A549 (cell line): ENCODE measurements around the gene INPP4B.

Source experiments
- EP300 ChIP-seq, 2 experiments: fragments of >200 bp; sonication (Bioruptor Twin); formaldehyde crosslinking; IDR thresholded peaks; 2 replicates in 1 of 2; 3 replicates in 1 of 2; pipeline ENCODE4 v1.6.1; 2016 to 2017
- ESRRA ChIP-seq: fragments of 150-350 bp; IDR thresholded peaks from 2 replicates; pipeline ENCODE4 v1.6.1; 2014; ENCODE audit warnings: mild to moderate bottlenecking, low read length, borderline replicate concordance
- FOXS1 ChIP-seq: fragments of 250-450 bp; sonication (Bioruptor Pico); IDR thresholded peaks from 2 replicates; pipeline ENCODE4 v1.5.0; 2020; ENCODE audit warnings: mild to moderate bottlenecking, moderate library complexity
- KDM1A ChIP-seq: fragments of 200-600 bp; sonication (generic); IDR thresholded peaks from 2 replicates; pipeline ENCODE4 v1.6.1; 2016; ENCODE audit warnings: low read depth, mild to moderate bottlenecking
- POLR2A ChIP-seq: IDR thresholded peaks from 2 replicates; pipeline ENCODE4 v1.6.1; 2012; ENCODE audit warnings: mild to moderate bottlenecking, low read length
- RAD21 ChIP-seq, 2 experiments: fragments of >200 bp in 1 of 2; sonication (Bioruptor Twin) in 1 of 2; formaldehyde crosslinking in 1 of 2; IDR thresholded peaks in 1 of 2; conservative IDR thresholded peaks in 1 of 2; 2 replicates in 1 of 2; 3 replicates in 1 of 2; pipeline ENCODE4 v1.6.1; 2012 to 2018; ENCODE audit warnings: inconsistent platforms in 1 of 2
- RARB ChIP-seq: fragments of 250-450 bp; sonication (Bioruptor Pico); IDR thresholded peaks from 2 replicates; pipeline ENCODE4 v1.8.0; 2021; ENCODE audit warnings: mild to moderate bottlenecking, moderate library complexity
- RFX5 ChIP-seq: fragments of 450-650 bp; IDR thresholded peaks from 2 replicates; pipeline ENCODE4 v1.7.1; 2014; ENCODE audit warnings: antibody characterized with exemption, mild to moderate bottlenecking, moderate library complexity
- SMC3 ChIP-seq: fragments of >200 bp; sonication (Bioruptor Twin); formaldehyde crosslinking; IDR thresholded peaks from 3 replicates; pipeline ENCODE4 v1.6.1; 2018; ENCODE audit warnings: inconsistent platforms
- TF ChIP-seq, protein P1 (sequence below): fragments of >200 bp; sonication (Bioruptor Twin); formaldehyde crosslinking; IDR thresholded peaks from 3 replicates; pipeline ENCODE4 v1.5.1; 2016
- TF ChIP-seq, protein P2 (sequence below): IDR thresholded peaks from 2 replicates; pipeline ENCODE4 v1.6.1; 2012

DNA sequence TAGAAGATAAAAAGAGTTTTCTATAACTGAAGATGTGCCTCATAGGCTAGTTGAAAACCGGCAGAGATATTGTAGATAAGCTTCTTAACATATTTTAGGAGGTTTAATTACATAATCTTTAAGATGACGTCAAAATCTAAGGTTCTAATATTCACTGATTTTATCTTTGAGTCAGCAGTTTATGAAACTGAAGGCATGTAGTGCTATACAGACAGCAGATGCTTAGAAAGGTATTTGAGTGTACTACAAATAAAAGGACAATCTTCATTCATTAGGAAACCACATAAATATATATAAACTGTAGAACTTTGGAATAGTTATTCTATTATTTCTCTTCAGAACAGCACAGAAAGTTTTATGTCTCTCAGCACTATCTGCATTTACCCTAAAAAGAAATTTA lies 704.9 kb downstream of the INPP4B start:
- TF ChIP-seq ESRRA (no peak), RARB (CRISPR knock-in tag) (no peak), FOXS1 (CRISPR knock-in tag) (no peak), POLR2A (no peak), RFX5 (no peak), EP300 (IDR thresholded peaks at IDR 0.05) (no peak), SMC3 (no peak), KDM1A (no peak), RAD21 (conservative IDR thresholded peaks at IDR 0.05 in 1 of 2, IDR thresholded peaks at IDR 0.05 in 1 of 2) (no peak)
- TF ChIP-seq, protein P1, sequence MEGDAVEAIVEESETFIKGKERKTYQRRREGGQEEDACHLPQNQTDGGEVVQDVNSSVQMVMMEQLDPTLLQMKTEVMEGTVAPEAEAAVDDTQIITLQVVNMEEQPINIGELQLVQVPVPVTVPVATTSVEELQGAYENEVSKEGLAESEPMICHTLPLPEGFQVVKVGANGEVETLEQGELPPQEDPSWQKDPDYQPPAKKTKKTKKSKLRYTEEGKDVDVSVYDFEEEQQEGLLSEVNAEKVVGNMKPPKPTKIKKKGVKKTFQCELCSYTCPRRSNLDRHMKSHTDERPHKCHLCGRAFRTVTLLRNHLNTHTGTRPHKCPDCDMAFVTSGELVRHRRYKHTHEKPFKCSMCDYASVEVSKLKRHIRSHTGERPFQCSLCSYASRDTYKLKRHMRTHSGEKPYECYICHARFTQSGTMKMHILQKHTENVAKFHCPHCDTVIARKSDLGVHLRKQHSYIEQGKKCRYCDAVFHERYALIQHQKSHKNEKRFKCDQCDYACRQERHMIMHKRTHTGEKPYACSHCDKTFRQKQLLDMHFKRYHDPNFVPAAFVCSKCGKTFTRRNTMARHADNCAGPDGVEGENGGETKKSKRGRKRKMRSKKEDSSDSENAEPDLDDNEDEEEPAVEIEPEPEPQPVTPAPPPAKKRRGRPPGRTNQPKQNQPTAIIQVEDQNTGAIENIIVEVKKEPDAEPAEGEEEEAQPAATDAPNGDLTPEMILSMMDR = no peak
- TF ChIP-seq, protein P2, sequence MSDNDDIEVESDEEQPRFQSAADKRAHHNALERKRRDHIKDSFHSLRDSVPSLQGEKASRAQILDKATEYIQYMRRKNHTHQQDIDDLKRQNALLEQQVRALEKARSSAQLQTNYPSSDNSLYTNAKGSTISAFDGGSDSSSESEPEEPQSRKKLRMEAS = no peak
